ENCODE data around the gene ZNF608. TPM values are rescaled to one million over a fixed set of nuclear protein-coding genes. Genes with fewer than 3 reads are reported as not detected.

Gene ZNF608
- total and polyA plus RNA-seq, 2 donors (not counting 3 experiments of a cell fraction or from before 2014, with no cell fraction given) = 16.2 to 33.6 TPM

GRCh38 chr5:124745007-124745927 is 1.2 kb downstream of the ZNF608 start:
- ChIA-PET CTCF (interaction anchor here (0.9 to 1.3 kb wide), 4 partner anchors 94 to 667 kb away, joined by 3 to 4 read pairs (median 3); no protein-coding TSS in a partner anchor), POLR2A (interaction anchor here (0.6 to 1.6 kb wide), 6 partner anchors 86 to 348 kb away, joined by 3 to 7 read pairs (median 4); no protein-coding TSS in a partner anchor)
- Histone ChIP-seq H3K4me3 (replicated peaks in 1 of 3; ENCODE audit: insufficient read depth in 1 of 3, low read depth in 1 of 3, low read length in 3 of 3) (peak overlapping the region; percentile 65 to 99 (median 95)), H2AFZ (ENCODE audit: low read depth, low read length) (no peak overlapping the region), H3K9me3 (replicated peaks; ENCODE audit: control insufficient read depth, insufficient read depth, low read length) (no peaks in the 10 kb centered on the region), H3K27ac (ENCODE audit: insufficient read depth, low read depth, low read length) (peak overlapping the region; percentile 97), H3K4me1 (ENCODE audit: control insufficient read depth, extremely low read depth, insufficient read depth, low read length) (peaks cover 44% of the 10 kb centered on the region), H3K79me2 (ENCODE audit: control insufficient read depth, insufficient read depth, low read length) (peaks cover 40% of the 10 kb centered on the region), H3K27me3 (ENCODE audit: control insufficient read depth in 2 of 2, insufficient read depth in 2 of 2, low read length in 2 of 2) (no peaks in the 10 kb centered on the region), H3K9me1 (replicated peaks; ENCODE audit: control insufficient read depth, extremely low read depth, insufficient read depth, low read length) (no peaks in the 10 kb centered on the region), H4K20me1 (replicated peaks; ENCODE audit: control insufficient read depth, extremely low read depth, insufficient read depth, low read length) (peaks cover 3% of the 10 kb centered on the region), H3K9ac (replicated peaks; ENCODE audit: extremely low read depth, insufficient read depth, low read length) (peak overlapping the region; percentile 100), H3K36me3 (ENCODE audit: control insufficient read depth in 2 of 2, extremely low read depth in 1 of 2, insufficient read depth in 2 of 2, low read length in 2 of 2) (no peaks in the 10 kb centered on the region), H3K4me2 (ENCODE audit: insufficient read depth, low read length) (peak overlapping the region; percentile 99)
- FAIRE-seq = peak; percentile 58
- dilution Hi-C loops (cut with MboI; ENCODE audit: extremely low pct_ligation_motif_present, low sequenced_read_pairs) (no loop called here), intact Hi-C loops (cut with micrococcal nuclease) (loop anchor here (1.0 to 10.0 kb wide), 5 partner anchors 142 to 1045 kb away; no protein-coding TSS in a partner anchor)
- no TSS peak for BruUV-seq (replicated peaks)
- TF ChIP-seq POLR2AphosphoS5 (IDR thresholded peaks at IDR 0.05; ENCODE audit: insufficient read depth, low read depth, low read length) = no peak
- TF ChIP-seq FOS (IDR thresholded peaks at IDR 0.05; ENCODE audit: borderline replicate concordance, insufficient read depth, low read length) = no peak
- TF ChIP-seq JUN (IDR thresholded peaks at IDR 0.05; ENCODE audit: borderline replicate concordance, insufficient read depth, insufficient read length, low read depth) = no peak
- TF ChIP-seq CTCF (IDR thresholded peaks at IDR 0.05; ENCODE audit: extremely low read depth in 1 of 2, insufficient read depth in 1 of 2, low read depth in 1 of 2, low read length in 2 of 2) = no peak
- no peak for TF ChIP-seq MYC (IDR thresholded peaks at IDR 0.05; ENCODE audit: low read depth, low read length)
- no peak for TF ChIP-seq POLR2A (IDR thresholded peaks at IDR 0.05; ENCODE audit: low read depth, low read length)
- TF ChIP-seq MAX (IDR thresholded peaks at IDR 0.05; ENCODE audit: insufficient read depth, insufficient read length) = no peak
- no peak for DNase-seq (ENCODE audit: low read depth, low spot score)
